Endothelial cell of umbilical vein (primary cell): ENCODE measurements around the gene ACP4. TPM values are rescaled to one million over a fixed set of nuclear protein-coding genes. Genes with fewer than 3 reads are reported as not detected.

Experiments
- BruUV-seq: library from RNA; stranded (reverse); fragments of 400-500 nt; replicated peaks from 2 replicates; lab custom pipeline; 2021; lab: Mats Ljungman, UMichigan
- CTCF ChIA-PET: fragments of 300-600, 350-600 bp; sonication (Branson Sonifier 250); formaldehyde crosslinking; loops from one replicate; lab custom pipeline; 2021; ENCODE audit warnings: antibody characterized with exemption, inconsistent platforms; lab: Charles Lee
- POLR2A ChIA-PET: fragments of 300-600, 350-600 bp; sonication (Branson Sonifier 250); formaldehyde crosslinking; loops from one replicate; lab custom pipeline; 2021; ENCODE audit warnings: antibody characterized with exemption, inconsistent platforms; lab: Charles Lee
- DNase-seq: peaks from one replicate; pipeline ENCODE4 v3.0.0-alpha.2; 2011; ENCODE audit warnings: low read depth, low spot score
- FAIRE-seq: peaks from 2 replicates; lab custom pipeline; 2011; peaks lifted over from hg19 to GRCh38; lab: Jason Lieb, UNC
- H2AFZ ChIP-seq: 2 replicates; pipeline ENCODE4 v1.6.0; 2012; ENCODE audit warnings: low read depth, low read length, control low read depth, inconsistent platforms
- H3K27ac ChIP-seq: 2 replicates; pipeline ENCODE4 v1.5.1; 2011; ENCODE audit warnings: low read depth, mild to moderate bottlenecking, control low read depth, low read length, moderate library complexity; ENCODE audit not compliant: insufficient read depth
- H3K27me3 ChIP-seq, 2 experiments: 2 replicates each; pipeline versions ENCODE4 v1.6.0 to v1.6.1; 2011; ENCODE audit warnings: low read length in 2 of 2, mixed read lengths in 1 of 2; ENCODE audit not compliant: control insufficient read depth in 2 of 2, insufficient read depth in 2 of 2
- H3K36me3 ChIP-seq, 2 experiments: 2 replicates in 1 of 2; 3 replicates in 1 of 2; pipeline ENCODE4 v1.5.1; 2011; ENCODE audit warnings: low read length in 2 of 2, mild to moderate bottlenecking in 1 of 2, moderate library complexity in 1 of 2; ENCODE audit not compliant: control insufficient read depth in 2 of 2, insufficient read depth in 2 of 2; ENCODE audit errors: extremely low read depth in 1 of 2
- H3K4me1 ChIP-seq: 3 replicates; pipeline ENCODE4 v1.5.1; 2011; ENCODE audit warnings: mild to moderate bottlenecking, low read length; ENCODE audit not compliant: control insufficient read depth, insufficient read depth; ENCODE audit errors: extremely low read depth
- H3K4me2 ChIP-seq: 2 replicates; pipeline ENCODE4 v1.6.1; 2011; ENCODE audit warnings: low read length, control low read depth, mixed read lengths; ENCODE audit not compliant: insufficient read depth
- H3K4me3 ChIP-seq, 3 experiments: fragments of 200-600 bp in 1 of 3; sonication (generic), shearing (Covaris generic) in 1 of 3; replicated peaks in 1 of 3; 2 replicates each; pipeline ENCODE4 v1.5.1; 2011 to 2016; ENCODE audit warnings: control low read depth in 3 of 3, low read length in 3 of 3, mild to moderate bottlenecking in 2 of 3, inconsistent platforms in 1 of 3, low read depth in 1 of 3, moderate library complexity in 1 of 3; ENCODE audit not compliant: insufficient read depth in 1 of 3
- H3K79me2 ChIP-seq: 2 replicates; pipeline ENCODE4 v1.6.0; 2012; ENCODE audit warnings: low read length, inconsistent platforms; ENCODE audit not compliant: control insufficient read depth, insufficient read depth
- H3K9ac ChIP-seq: replicated peaks from 2 replicates; pipeline ENCODE3; 2011; ENCODE audit warnings: low read length, control low read depth; ENCODE audit not compliant: insufficient read depth; ENCODE audit errors: extremely low read depth
- H3K9me1 ChIP-seq: replicated peaks from 3 replicates; pipeline ENCODE4 v1.6.0; 2011; ENCODE audit warnings: mild to moderate bottlenecking, low read length; ENCODE audit not compliant: control insufficient read depth, insufficient read depth; ENCODE audit errors: extremely low read depth
- H3K9me3 ChIP-seq: replicated peaks from 2 replicates; pipeline ENCODE4 v1.5.1; 2012; ENCODE audit warnings: low read length, inconsistent platforms; ENCODE audit not compliant: control insufficient read depth, insufficient read depth
- H4K20me1 ChIP-seq: replicated peaks from 2 replicates; pipeline ENCODE3; 2011; ENCODE audit warnings: mild to moderate bottlenecking, low read length; ENCODE audit not compliant: control insufficient read depth, insufficient read depth; ENCODE audit errors: extremely low read depth
- CTCF ChIP-seq, 2 donors: IDR thresholded peaks; 1 replicate in 1 of 2; 2 replicates in 1 of 2; pipeline ENCODE4 v1.5.1; 2011; ENCODE audit warnings: low read length in 2 of 2, mild to moderate bottlenecking in 2 of 2, moderate library complexity in 2 of 2, control low read depth in 1 of 2, inconsistent platforms in 1 of 2, low read depth in 1 of 2; ENCODE audit not compliant: insufficient read depth in 1 of 2; ENCODE audit errors: extremely low read depth in 1 of 2
- EZH2 ChIP-seq: IDR thresholded peaks from 2 replicates; pipeline ENCODE4 v1.6.1; 2012; ENCODE audit warnings: borderline replicate concordance, low read depth, mild to moderate bottlenecking, moderate library complexity, low read length, inconsistent platforms; ENCODE audit not compliant: severe bottlenecking
- FOS ChIP-seq: IDR thresholded peaks from 2 replicates; pipeline ENCODE4 v1.6.1; 2011; ENCODE audit warnings: mild to moderate bottlenecking, low read length, moderate library complexity, borderline replicate concordance; ENCODE audit not compliant: insufficient read depth
- GATA2 ChIP-seq: IDR thresholded peaks from 2 replicates; pipeline ENCODE4 v1.7.0; 2011; ENCODE audit warnings: low read depth, mild to moderate bottlenecking, moderate library complexity, mixed read lengths, low read length; ENCODE audit not compliant: insufficient read length, insufficient read depth
- JUN ChIP-seq: IDR thresholded peaks from 2 replicates; pipeline ENCODE4 v1.6.1; 2011; ENCODE audit warnings: borderline replicate concordance, low read depth; ENCODE audit not compliant: insufficient read length, insufficient read depth
- MAX ChIP-seq: IDR thresholded peaks from 2 replicates; pipeline ENCODE4 v1.6.1; 2011; ENCODE audit not compliant: insufficient read depth, insufficient read length
- MYC ChIP-seq: IDR thresholded peaks from one replicate; pipeline ENCODE4 v1.6.1; 2011; ENCODE audit warnings: mild to moderate bottlenecking, low read depth, low read length
- POLR2A ChIP-seq: IDR thresholded peaks from 2 replicates; pipeline ENCODE4 v1.6.1; 2012; ENCODE audit warnings: low read depth, mild to moderate bottlenecking, control low read depth, low read length
- POLR2AphosphoS5 ChIP-seq: IDR thresholded peaks from 2 replicates; pipeline ENCODE4 v1.6.1; 2012; ENCODE audit warnings: low read depth, mild to moderate bottlenecking, control low read depth, low read length, moderate library complexity; ENCODE audit not compliant: insufficient read depth
- dilution Hi-C: fragments of 300-500 bp; cut with MboI; formaldehyde crosslinking; loops from one replicate; pipeline ENCODE4 v1.15.0; 2019; ENCODE audit warnings: low sequenced_read_pairs; ENCODE audit not compliant: extremely low pct_ligation_motif_present
- intact Hi-C: fragments of 100-400 bp; cut with micrococcal nuclease; formaldehyde crosslinking; loops from one replicate; pipeline ENCODE4 v1.10.0; 2022
- polyA plus RNA-seq, 4 experiments: library from polyadenylated mRNA; depleted of rRNA in 3 of 4; stranded (reverse) in 3 of 4; unstranded in 1 of 4; fragments of >200 nt; gene quantifications; 2 replicates each; pipeline versions ENCODE4 v1.2.1 to v1.2.3, GENCODE V29; 2011 to 2012; ENCODE audit warnings: missing spikeins in 1 of 4
- total RNA-seq: library from RNA; stranded (reverse); gene quantifications from 2 replicates; pipeline ENCODE4 v1.2.3, GENCODE V29; 2021

The ACP4 gene
- total and polyA plus RNA-seq, 2 donors (not counting 3 experiments of a cell fraction or from before 2014, with no cell fraction given): not detected

GRCh38 chr19:50777830-50778303 is 12.3 kb upstream of the ACP4 start:
- Histone ChIP-seq H3K9ac (no peak overlapping the region), H3K4me2 (no peak overlapping the region), H2AFZ (no peak overlapping the region), H3K4me3 (no peak overlapping the region), H3K9me3 (no peaks in the 10 kb centered on the region), H3K27ac (no peak overlapping the region), H3K4me1 (no peaks in the 10 kb centered on the region), H4K20me1 (no peaks in the 10 kb centered on the region), H3K27me3 (peaks cover 26 to 29% of the 10 kb centered on the region in 2 experiments), H3K79me2 (no peaks in the 10 kb centered on the region), H3K9me1 (no peaks in the 10 kb centered on the region), H3K36me3 (no peaks in the 10 kb centered on the region)
- TF ChIP-seq EZH2: peak; percentile 48
- TF ChIP-seq CTCF (IDR thresholded peaks at IDR 0.05; ENCODE audit: extremely low read depth in 1 of 2, insufficient read depth in 1 of 2, low read depth in 1 of 2, low read length in 2 of 2): no peak
- TF ChIP-seq FOS: no peak
- CTCF ChIA-PET: interaction anchor here (0.5 to 3.9 kb wide), 7 partner anchors 16 to 409 kb away, joined by 3 to 22 read pairs (median 5); no protein-coding TSS in a partner anchor
- BruUV-seq: no TSS peak
- no peak for DNase-seq
- intact Hi-C loops: no loop called here
- no peak for FAIRE-seq
- POLR2A ChIA-PET: interaction anchor here (0.5 kb wide), 1 partner anchor 58 kb away, joined by 4 read pairs; no protein-coding TSS in a partner anchor
- dilution Hi-C loops: no loop called here

- H4K20me1 ChIP-seq: no peaks in the 10 kb centered on the region
- H3K27ac ChIP-seq: no peak overlapping the region
- FAIRE-seq: no peak
- no TSS peak for BruUV-seq
- no peak for DNase-seq
- CTCF ChIA-PET: interaction anchor here (1.0 to 7.3 kb wide), 4 partner anchors 54 to 242 kb away, joined by 4 to 116 read pairs (median 15); no protein-coding TSS in a partner anchor
- no peaks in the 10 kb centered on the region for H3K79me2 ChIP-seq
- H3K36me3 ChIP-seq: no peaks in the 10 kb centered on the region
- POLR2A ChIA-PET: no interaction called here
- H3K9me3 ChIP-seq: no peaks in the 10 kb centered on the region
- H3K27me3 ChIP-seq: peaks cover 26 to 29% of the 10 kb centered on the region in 2 experiments
- H3K4me3 ChIP-seq: no peak overlapping the region
- H3K9ac ChIP-seq: no peak overlapping the region
- dilution Hi-C loops: no loop called here
- intact Hi-C loops: no loop called here
- H3K9me1 ChIP-seq: no peaks in the 10 kb centered on the region
- no peak for TF ChIP-seq MAX
- no peak for TF ChIP-seq FOS
- no peak for TF ChIP-seq POLR2A
- TF ChIP-seq CTCF (IDR thresholded peaks at IDR 0.05; ENCODE audit: extremely low read depth in 1 of 2, insufficient read depth in 1 of 2, low read depth in 1 of 2, low read length in 2 of 2): no peak
- TF ChIP-seq EZH2: no peak
- TF ChIP-seq JUN: no peak
- TF ChIP-seq POLR2AphosphoS5: no peak
- TF ChIP-seq MYC: no peak
- no peak for TF ChIP-seq GATA2
- H2AFZ ChIP-seq: no peak overlapping the region
- H3K4me1 ChIP-seq: no peaks in the 10 kb centered on the region
- no peak overlapping the region for H3K4me2 ChIP-seq
These were observed 11.2 kb upstream of the ACP4 start for GRCh38 chr19:50778906-50779430.
